Tongue (tissue), 2 donors: ENCODE results near the gene DUSP10. TPM values are rescaled to one million over a fixed set of nuclear protein-coding genes. Genes with fewer than 3 reads are reported as not detected.

Source experiments
- DNase-seq: peaks from one replicate; pipeline ENCODE4 v3.0.0-alpha.2; 2015
- total RNA-seq: library from RNA; depleted of rRNA; stranded (reverse); fragments of >200 nt; gene quantifications from one replicate; pipeline ENCODE4 v1.2.3, GENCODE V29; 2014

Gene DUSP10
- total RNA-seq, 1 donor from 2014 or later: 24.8 TPM

DNA sequence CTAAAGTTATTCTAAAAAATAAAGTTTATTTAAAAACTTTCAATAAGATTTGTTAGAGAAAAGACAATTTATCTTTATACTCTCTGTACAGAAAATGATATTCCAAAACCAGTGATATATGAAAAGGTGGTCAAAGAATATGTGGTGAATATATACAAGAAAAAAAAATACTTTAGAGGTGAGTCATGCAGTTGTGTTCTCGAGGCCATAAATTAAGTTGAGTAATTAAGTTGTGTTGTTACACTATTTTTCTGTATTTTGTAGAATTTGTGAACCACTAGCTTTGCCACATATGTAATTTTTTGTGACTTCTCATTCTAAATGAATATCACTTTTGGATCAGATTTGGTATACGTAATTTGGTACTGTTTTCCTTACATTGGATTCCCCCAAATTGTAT is 23.6 kb upstream of the DUSP10 start:
- no peak for DNase-seq

DNA sequence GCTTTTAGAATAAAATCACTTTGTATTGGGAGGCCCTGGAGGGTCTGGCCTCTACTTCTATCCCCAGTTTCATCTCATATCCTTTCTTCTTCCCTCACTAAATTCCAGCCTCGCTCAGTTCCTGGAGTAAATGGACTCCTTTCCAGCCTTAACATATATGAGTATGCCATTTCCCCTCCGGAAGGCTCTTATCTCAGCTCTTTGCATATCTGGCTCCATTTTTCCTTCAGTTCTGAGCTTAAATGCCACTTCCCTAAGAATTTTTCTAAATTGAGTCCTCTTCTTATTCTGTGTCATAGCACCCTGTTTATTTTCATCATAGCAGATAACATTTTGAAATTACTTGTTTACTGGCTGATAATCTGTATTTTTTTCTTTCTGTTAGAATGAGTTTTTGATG is 20.2 kb upstream of the DUSP10 start:
- no peak for DNase-seq

DNA sequence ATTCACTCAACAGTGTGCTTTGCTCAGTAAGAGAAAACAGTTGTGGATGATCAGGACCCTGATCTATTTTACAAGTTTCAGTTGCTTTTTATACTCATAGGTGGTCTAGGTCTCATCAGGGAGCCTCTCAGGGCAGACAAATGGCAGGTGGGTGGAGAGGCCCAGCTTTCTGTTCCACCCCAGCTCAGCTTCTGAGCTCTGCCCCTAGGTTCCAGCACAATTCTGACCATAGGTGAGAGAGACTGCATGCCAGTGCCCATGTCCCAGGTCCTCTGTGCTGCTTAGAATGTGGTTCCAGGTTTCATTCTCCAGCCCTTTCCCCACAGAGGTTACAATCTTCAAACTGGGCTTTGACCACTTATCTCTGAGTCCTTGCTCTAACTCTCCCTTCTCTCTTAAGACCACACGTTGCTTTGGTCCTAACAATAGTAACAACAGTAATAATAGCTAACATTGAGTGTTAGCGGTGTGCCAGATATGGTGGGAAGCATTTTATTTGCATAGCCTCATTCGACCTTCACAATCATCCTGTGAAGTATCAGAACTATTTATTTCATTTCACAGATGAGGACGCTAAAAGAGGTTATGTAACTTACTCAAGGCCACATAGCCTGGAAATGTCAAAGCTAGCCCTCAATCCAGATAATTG is 19.6 kb upstream of the DUSP10 start:
- no peak for DNase-seq

DNA sequence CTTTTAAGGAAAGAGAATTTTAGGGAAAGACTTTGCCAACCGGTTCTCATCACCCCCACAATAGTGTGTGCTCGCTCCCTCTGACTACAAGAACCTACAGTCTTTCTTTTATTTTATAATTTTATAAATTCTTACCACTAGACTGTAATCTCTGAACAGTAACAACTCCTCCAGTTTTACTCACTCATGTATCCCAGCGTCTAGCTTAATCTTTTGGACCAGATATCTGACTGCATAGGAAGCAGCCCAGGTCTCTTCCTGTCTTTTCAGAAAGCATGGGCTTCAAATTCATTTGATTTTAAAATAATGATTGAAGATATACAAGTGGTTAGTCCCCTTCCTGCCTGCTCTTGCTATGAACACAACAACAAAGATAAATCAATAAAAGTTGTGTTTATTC is 19.0 kb upstream of the DUSP10 start:
- no peak for DNase-seq

DNA sequence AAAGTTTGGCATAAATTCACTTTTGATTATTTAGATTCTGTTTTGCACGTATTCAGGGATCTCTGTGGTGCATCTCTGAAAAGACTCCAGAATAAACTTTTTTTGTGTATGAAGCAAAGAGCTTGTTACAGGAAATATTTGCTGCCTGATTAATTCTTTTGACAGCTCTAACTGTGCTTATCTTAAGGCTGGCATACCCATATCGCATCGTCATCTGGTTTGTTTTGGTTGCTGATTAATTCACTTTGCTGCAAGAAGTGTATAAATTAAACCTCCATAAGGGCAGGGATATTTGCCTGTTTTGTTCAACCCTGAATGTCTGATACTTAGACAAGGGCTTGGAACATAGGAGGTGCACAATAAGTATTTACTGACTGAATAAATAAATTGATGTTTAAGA is 17.5 kb upstream of the DUSP10 start:
- DNase-seq: no peak

DNA sequence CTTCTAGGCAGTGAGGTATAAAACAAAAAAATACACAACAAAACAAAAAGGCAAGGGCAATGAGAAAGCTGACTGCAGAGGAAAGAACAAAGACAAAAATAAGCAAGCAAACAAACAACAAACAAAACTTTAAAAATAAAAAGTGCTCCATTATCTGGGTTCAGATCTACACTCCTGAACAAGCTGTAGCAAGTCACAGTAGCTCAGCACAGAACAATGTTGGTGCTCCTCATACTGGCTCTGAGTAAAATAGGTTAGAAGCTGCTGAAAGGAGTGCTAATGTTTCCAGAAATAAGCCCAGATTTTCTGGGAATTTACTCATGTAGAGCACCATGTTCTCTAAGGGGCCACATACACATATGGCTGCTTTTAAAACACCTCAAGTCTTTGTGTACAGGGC is 16.6 kb upstream of the DUSP10 start:
- no peak for DNase-seq

DNA sequence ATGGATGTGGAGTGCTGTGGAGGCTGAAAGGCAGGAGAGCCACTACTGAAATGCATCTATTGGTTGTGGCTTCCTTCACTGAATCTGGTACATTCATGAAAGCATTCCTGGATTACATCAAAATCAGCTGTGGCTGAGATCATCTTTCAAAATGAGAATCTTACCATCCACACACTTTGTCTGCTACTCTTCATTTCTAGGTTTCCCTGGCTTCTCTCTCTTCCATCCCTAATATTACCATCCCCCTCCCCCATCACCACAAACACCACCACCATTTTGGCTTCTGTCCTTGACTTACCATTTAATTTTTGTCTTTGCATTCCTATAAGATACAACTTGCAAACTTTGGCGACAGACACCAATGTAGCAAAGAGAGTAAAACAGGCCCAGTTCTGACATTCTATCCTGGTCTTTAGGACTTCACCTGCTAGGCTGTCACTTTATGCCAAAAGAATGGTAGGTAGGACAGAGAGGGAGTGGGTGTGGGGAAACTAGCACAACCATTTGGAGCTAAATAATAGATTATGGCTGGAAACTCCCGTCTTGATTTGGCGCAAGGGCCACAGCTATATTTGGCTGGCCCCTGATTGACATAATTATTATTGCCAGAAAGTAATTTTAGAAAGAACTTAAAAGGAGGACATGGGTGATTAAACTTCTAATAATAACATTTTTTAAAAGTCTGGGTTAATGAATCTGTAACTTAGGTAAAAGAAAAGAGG is 15.1 kb upstream of the DUSP10 start:
- no peak for DNase-seq

DNA sequence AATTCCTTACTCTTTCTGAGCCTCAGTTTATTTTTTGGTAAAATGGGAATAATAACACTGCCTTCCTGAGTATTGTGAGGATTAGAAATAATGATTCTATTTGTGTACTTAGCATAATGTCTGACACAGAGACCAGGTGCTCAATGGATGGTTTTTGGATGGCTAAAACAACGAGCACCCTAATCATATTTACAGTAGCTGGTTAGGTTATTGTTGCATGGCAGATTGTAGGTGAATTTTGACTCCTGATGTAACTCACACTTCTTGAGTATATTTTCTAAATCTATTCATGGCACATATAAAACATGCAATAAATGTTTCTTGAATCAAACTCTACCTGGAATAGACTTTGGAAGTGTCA is 11.9 kb upstream of the DUSP10 start:
- no peak for DNase-seq

DNA sequence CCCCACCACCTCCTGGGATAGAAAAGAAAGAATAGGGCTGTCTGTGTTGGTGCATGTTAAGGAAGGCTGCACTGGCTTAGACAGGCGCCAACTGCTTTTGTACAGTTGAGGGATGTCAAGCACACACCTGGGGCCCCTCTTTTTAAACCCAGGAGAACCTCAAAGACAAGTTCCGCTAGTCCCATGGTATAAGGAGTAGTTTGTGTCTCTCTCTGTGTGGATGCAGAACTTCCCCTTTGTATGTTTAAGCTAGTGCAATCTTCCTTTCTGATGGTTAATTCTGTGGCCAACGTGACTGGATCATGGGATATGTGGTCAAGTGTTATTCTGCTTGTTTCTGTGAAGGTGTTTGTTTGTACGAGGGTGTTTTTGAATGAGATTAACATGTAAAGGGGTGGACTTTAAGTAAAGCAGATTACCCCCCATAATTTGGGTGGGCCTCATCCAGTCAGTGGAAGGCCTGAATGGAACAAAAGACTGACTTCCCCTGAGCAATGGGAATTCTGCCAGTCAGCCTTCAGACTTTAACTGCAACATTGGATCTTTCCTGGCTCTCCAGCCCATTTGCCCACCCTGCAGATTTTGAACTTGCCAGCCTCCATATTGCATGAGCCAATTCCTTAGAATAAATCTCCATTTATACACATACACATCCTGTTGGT is 9.5 kb upstream of the DUSP10 start:
- no peak for DNase-seq

DNA sequence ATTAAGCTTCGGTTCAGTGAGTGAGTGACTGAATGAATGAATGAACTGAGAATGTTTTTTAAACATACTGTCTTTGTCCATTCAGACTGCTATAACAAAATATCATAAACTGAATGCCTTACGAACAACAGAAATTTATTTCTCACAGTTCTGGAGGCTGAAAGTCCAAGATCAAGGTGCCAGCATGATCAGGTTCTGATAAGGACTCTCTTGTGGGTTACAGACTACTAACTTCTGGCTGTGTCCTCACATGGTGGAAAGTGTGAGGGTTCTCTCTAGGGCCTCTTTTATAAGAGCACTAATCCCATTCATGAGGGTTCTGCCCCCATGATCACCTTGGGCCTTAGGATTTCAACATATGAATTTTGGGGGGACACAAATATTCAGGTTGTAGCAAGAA is 7.1 kb upstream of the DUSP10 start:
- no peak for DNase-seq

DNA sequence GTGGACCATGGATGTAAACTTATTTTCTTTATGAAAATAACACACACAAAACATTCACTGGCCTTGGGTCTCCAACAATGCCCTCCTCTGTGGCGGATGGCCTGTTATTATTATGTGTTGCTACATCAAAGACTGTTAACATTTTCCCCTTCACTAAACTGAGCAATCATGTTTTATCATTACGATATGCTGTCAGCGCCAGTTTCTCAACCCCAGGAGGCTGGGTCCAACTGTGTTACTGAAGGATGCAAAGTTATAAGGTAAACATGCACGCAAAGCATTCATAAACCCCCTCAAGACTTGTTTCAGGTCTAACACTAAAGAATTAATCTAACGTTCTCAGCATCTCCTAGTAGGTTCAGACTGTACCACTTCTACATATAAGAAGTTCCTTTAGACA is 6.0 kb upstream of the DUSP10 start:
- DNase-seq: no peak

DNA sequence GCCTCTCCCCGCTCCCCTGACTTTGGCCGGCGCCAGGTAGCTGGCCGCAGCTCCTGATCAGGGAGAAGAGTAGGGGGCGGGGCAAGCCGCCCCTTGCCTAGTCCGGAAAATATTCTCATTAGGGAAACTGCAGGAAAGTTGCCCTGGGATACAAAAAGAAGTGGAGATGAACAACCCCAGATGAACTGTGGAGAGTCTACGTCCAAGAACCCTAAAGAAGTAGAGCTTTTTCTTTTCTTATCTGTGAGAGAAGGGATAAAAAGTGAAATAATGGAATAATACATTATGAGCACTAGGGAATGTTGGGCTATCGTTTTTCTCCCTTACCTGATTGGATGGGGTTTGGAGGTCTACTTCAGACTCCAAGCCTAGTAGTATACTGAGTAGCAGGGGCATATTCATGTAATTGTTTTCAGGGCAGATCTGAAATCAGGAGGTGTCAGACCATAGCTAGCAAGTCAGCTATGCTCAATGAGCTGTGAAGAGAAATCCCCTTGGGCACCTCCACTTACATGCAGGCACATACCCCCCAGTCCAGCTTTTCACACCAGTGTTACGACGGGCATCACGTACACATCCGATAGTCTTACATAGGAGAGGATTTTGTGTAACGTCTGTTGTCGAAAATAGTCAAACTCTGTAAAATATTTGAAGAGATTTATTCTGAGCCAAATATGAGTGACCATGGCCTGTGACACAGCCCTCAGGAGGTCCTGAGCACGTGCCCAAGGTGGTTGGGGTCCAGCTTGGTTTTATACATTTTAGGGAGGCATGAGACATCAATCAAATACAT is 1.7 kb upstream of the DUSP10 start:
- no peak for DNase-seq

DNA sequence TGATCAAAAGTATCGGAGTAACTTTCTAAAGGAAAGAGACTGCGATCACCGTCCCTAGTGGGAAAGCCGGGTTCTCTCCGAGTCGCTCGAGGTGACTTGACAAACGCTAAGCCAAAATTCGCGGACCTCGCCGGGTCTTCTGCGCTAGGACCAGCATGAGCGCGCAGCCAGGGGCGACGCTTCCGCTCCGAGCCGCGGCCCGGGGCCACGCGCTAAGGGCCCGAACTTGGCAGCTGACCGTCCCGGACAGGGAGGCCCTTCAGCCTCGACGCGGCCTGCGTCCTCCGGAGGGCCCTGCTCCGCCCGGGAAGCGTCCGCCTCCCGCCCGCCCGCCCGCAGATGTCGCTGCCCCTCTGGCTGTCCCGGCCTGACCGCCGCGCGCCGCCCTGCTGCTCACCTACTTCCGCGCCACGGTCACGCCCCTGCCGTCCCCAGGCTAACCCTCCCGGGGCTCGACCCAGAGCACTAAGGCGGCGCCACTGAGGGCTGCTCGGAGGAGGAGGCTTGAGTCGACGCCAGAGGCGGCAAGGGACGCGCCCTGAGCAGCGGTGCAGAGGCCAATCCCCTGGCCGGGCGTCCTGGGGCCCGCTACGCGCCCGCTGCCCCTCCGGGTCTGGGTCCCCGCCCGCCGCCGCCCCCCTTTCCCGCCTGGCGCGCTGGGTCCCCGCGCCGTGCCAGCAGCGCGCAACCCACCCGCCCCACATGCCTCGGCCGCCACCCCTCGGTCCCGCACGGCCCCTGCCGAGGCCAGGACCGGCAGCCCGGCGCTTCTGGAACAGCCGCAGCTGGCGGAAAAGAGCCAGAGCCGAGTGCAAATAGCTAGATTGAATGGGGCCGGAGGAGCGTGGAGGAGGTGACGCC is 896 bp upstream of the DUSP10 start:
- peak; percentile 86 for DNase-seq

DNA sequence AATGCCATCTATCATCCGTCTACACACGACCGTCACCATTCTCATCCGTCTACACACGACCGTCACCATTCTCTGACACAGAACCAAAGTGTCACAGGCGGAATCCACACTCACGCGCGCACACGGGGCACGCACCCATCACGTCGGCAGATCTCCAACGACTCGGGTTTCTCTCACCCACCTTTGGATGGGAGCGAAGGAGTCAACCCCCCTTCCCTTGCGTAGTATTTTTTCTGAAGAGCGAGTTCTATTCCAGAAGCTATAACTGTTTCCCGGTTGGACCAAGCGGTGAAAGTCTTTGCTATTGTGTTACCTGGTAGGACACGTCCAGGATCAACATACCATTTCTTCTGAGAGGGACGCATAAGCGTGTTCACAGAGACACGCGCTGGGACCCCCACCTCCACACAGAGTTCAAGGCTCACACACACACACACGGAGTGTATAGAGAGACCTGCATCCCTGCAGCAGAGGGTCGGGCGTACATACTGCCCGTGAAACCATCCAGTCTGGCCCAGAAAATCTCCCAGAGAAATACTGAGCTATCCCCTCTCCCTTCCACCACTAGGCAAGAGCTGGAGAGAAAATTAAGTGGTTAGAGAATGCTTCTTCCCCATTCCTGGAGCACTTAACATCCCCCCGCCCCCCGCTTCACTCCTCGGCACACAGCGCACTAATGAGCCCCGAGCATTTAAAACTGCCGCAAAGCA is 741 bp downstream of the DUSP10 start:
- DNase-seq: peak; percentile 75

DNA sequence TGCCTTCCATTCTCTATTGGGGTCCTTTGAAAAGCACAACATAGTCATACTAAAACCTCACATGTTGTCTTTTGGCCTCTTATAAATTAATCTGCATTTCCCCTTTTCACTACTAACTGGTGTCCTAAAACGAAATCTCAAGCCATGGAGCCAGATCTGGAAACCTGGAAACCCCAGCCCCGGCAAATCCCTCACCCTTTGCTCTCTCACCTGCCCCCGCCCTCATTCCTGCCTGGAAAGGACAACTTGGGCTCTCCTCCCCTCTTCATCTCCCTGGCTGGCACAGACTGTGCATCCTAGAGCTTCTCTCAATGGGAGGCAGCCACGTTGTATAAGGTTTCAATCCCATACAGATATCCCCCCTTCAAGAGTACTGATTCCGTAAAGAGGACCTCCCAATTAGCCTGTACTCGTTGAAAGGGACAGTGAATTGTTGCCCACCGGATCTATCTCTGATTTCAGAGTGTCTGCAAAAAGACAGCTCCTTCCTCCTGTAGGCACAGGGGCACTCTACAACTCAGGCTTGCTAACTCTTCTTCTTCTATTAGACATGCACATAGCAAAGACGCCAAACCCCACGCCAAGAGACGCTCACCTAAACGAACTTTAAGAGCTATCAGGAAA is 1.4 kb downstream of the DUSP10 start:
- peak; percentile 55 for DNase-seq

DNA sequence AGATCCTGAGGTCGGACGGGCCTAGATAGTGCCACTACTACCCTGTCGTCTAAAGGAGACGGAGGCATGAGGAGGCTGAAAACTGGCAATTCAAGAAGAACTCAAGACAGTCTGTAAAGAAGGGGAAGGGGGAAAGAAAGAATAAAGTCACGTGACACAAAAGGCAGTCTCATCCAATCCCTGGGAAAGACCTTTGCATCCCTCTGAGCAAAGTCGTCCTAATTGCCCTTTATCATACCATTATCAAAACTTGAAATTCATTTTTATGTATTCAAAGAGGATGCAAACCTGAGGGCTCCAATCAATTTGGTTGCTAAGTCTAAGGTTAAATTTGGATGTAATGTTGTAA is 2.2 kb downstream of the DUSP10 start:
- no peak for DNase-seq

DNA sequence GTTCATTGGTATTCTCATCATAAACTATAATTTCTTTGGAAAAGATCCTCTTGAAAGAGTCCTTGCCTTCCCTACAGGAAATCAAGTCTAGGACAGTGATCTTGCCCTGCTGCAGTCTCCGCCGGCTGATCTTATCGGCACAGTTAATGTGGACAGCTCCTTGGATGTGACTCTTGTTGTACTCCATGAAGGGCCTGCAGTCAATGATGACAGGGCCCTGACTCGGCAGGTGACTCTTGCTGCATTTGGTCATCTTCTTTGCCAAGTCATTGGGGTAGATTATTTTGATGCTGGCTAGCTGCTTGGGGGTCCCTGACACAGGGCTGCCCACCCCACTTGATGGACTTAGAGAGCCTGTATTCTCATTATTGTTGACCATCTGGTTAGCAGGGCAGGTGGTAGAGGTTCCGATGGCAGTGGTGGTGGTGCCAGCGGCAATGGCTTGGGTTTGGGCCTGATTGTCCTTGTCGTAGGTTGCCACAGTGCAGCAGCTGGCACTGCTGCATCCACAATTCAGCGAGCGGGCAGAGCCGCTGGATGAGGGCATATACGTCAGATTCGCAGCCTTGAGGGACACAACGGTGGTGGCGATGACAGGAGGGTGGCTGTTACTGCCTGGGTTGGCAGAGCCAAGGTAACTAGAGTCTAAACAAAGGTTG is 2.7 kb downstream of the DUSP10 start:
- no peak for DNase-seq

DNA sequence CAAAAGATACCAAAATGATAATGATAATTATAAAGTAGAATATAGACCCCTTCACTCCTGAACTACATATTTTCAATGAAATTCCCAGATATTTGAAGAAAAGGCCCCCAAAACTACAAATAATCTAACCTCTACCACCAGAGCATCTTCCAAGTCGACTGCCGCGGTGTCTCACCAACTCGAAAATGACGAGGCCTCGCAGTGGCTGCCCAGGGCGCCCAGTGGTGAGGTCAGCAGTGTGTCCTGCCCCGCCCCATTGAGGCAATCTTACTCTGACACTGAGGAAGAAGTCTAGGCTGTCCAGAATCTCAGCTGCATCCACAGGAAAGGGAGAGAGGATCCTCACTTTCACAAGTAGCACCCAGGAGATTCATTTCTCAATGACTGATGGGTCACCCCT is 5.2 kb downstream of the DUSP10 start:
- DNase-seq: no peak

DNA sequence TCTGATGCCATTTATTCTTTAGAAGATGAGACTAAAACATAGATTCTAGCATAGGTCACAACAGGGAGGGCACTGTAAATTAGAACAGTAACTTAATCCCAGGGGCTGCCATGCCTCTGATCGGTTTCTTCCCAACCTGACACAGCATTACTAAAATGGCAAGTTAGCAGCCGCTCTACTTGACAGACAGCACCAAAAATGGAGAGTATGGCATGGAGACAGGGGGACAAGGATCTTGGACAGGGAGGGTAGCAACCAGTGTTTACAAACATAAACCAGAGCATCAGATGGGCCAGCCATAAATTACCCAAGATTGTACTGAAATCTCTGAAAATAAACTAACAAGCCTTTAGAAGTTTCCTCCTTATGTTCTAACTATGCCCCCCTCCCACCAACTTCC is 5.9 kb downstream of the DUSP10 start:
- peak; percentile 37 for DNase-seq

DNA sequence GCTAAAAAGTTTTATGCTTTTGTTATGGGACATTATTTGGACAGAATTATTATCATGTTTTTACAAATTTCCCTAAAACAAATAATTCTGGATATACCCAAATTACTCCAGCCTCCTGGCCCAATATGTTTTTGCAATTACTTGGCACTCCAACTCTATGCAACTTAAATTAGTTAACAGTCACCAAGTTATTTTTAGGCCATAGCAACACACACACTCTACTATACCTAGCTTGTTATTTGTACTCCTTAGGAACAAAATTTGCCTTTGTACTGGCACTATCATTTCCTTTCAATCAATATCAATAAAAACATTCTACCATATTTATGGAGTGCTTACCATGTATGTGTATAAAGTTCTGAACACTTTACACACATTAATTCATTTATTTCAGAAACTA is 7.7 kb downstream of the DUSP10 start:
- DNase-seq: no peak
